Peyer's patch (tissue), 4 donors: ENCODE data around the gene PDE10A.

Experiments
- POLR2A ChIP-seq, 2 donors: fragments of 450-650 bp; IDR thresholded peaks; one replicate each; pipeline ENCODE4 v1.5.1; 2017; ENCODE audit warnings: antibody characterized with exemption in 2 of 2, mild to moderate bottlenecking in 2 of 2, moderate library complexity in 2 of 2
- TF ChIP-seq, protein P1 (sequence below), 6 experiments: fragments of 450-650 bp in 4 of 6; fragments of 200-600 bp in 2 of 6; sonication (generic) in 1 of 6; IDR thresholded peaks; one replicate each; pipeline ENCODE4 v1.5.1; 2017 to 2019; ENCODE audit warnings: antibody characterized with exemption in 6 of 6, mild to moderate bottlenecking in 3 of 6, moderate library complexity in 1 of 6

DNA sequence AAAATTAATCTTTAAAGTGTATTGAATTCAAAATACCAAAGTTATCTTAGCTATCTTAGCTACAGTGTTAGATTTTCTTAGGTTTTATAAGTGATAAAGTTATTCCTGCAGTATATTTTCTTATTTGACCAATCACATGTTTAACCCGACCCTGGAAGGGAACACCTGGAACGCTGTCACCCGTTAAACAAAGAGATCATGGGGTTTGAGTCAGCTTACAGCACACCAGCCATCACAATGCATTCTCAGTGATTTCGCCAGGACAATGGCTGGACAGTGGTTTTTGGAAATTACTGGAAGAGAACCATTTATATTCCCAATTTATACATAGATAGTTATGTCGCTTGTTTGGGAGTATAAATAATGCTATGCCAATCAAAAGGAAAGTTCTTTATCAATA is 364.2 kb downstream of the PDE10A start:
- TF ChIP-seq, protein P1, sequence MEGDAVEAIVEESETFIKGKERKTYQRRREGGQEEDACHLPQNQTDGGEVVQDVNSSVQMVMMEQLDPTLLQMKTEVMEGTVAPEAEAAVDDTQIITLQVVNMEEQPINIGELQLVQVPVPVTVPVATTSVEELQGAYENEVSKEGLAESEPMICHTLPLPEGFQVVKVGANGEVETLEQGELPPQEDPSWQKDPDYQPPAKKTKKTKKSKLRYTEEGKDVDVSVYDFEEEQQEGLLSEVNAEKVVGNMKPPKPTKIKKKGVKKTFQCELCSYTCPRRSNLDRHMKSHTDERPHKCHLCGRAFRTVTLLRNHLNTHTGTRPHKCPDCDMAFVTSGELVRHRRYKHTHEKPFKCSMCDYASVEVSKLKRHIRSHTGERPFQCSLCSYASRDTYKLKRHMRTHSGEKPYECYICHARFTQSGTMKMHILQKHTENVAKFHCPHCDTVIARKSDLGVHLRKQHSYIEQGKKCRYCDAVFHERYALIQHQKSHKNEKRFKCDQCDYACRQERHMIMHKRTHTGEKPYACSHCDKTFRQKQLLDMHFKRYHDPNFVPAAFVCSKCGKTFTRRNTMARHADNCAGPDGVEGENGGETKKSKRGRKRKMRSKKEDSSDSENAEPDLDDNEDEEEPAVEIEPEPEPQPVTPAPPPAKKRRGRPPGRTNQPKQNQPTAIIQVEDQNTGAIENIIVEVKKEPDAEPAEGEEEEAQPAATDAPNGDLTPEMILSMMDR (IDR thresholded peaks at IDR 0.05), result no peak
- TF ChIP-seq POLR2A (IDR thresholded peaks at IDR 0.05), result no peak
